Adipose tissue (tissue), 3 donors: Measurements from ENCODE around the gene SULT1A3. TPM values are rescaled to one million over a fixed set of nuclear protein-coding genes. Genes with fewer than 3 reads are reported as not detected.
"Not testable (repeated sequence)": the region's sequence is repeated elsewhere in the genome, so short reads cannot be mapped to it uniquely, and the experiment has no call there.

Experiments used
- H3K27ac ChIP-seq: one replicate; pipeline ENCODE4 v1.5.1; 2013; ENCODE audit warnings: low read depth, low read length
- WGBS, 3 donors: extraction: QIAGEN DNeasy Blood & Tissue Kit; methylation state at CpG; one replicate each; pipeline ENCODE4 v1.1.7; 2013; 5-methylcytosine and 5-hydroxymethylcytosine counted together
- polyA plus RNA-seq, 3 donors: library from polyadenylated mRNA; stranded (reverse); fragments of 200-250 nt; gene quantifications; one replicate each; pipeline ENCODE4 v1.2.3, GENCODE V29; 2013
- donor health status: healthy with polysubstance abuse.
- donor health status: Bipolar disorder and iron deficiency.
- donor health status: healthy.

The SULT1A3 gene
- polyA plus RNA-seq, 3 donors, result 4.9 to 20.1 (median 5.0) TPM

DNA sequence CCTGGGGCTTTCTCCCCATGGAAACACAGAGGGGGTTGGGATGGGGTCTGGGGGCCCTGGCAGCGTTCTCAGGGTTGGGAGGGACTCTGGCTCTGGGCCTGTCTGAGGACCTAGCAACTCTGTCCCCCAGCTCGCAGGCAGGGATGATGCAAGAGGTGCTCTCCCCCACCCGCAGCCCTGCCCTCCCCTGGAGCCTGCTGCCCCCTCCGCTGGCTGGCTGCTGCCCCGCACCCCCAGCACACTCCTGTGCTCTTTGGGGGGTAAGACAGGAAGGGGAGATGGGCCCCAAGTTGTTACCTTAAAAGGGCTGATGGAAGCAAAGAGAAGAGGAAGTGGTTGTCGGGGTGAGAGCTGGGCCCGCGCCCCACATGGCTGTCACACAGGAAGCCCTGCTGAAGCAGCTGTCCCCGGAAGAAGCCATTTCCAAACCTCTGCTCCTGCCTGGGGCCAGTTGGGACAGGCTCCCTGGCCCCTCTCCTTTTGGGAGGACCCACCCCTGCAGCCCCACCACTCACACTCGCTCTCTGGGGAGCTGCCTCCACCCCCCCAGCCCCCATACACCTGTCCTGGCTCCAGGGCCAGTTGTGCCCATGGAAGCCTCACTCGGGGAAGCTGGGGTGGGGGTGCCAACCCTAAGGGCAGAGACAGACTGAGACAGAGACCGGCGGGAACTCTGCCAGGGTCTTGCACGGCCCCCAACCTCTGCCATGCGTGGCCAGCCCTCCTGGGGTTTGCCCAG lies 13.2 kb upstream of the SULT1A3 start:
- peak overlapping the region; percentile 4 for H3K27ac ChIP-seq
- WGBS, 3 donors, result 47 to 78% (median 51%) methylated on average over 14 to 15 of the region's 15 CpGs

GRCh38 chr16:30186444-30186781 lies 12.6 kb upstream of the SULT1A3 start:
- H3K27ac ChIP-seq, result peak overlapping the region; percentile 4
- WGBS, 3 donors, result 57 to 84% (median 60%) methylated on average over 9 of the region's 9 CpGs

DNA sequence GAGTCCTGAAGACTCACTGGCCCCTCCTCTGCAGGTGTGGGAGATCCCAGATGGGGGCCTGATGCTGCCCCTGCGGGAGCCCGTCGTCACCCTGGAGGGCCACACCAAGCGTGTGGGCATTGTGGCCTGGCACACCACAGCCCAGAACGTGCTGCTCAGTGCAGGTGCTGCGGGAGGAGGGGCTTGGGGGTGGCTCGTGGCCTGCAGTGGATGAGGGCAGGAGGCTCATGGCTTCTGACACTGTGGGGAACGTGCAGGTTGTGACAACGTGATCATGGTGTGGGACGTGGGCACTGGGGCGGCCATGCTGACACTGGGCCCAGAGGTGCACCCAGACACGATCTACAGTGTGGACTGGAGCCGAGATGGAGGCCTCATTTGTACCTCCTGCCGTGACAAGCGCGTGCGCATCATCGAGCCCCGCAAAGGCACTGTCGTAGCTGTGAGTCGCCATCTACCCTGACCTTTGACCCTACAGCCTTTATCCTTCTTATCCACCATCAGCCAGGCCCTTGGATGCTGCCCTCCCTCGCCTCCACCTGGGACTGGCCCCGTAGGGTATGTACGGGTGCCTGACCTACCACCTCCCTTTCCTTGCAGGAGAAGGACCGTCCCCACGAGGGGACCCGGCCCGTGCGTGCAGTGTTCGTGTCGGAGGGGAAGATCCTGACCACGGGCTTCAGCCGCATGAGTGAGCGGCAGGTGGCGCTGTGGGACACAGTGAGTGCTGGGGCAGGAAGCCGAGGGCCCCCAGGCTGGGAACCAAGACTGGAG lies 12.1 kb upstream of the SULT1A3 start:
- 50 to 52% (median 51%) methylated on average over 36 of the region's 36 CpGs for WGBS, 3 donors
- H3K27ac ChIP-seq, result no peak overlapping the region

- H3K27ac ChIP-seq, result no peak overlapping the region
- 69 to 78% (median 77%) methylated on average over 9 of the region's 9 CpGs for WGBS, 3 donors
Observed at GRCh38 chr16:30187556-30187865, 11.5 kb upstream of the SULT1A3 start.

DNA sequence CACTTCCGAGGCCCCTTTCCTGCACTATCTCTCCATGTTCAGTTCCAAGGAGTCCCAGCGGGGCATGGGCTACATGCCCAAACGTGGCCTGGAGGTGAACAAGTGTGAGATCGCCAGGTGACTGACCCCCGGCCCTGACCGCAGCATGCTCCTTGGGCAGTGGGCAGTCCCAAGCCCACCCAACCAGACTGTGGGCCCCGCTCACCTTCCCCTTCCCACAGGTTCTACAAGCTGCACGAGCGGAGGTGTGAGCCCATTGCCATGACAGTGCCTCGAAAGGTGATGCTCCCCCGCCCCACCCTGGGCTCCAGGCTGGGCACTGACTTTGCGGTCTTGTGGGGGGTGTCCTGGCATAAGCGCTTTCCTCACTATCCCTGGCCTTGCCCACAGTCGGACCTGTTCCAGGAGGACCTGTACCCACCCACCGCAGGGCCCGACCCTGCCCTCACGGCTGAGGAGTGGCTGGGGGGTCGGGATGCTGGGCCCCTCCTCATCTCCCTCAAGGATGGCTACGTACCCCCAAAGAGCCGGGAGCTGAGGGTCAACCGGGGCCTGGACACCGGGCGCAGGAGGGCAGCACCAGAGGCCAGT lies 11.0 kb upstream of the SULT1A3 start:
- no peak overlapping the region for H3K27ac ChIP-seq
- 91 to 92% (median 91%) methylated on average over 23 of the region's 23 CpGs for WGBS, 3 donors

GRCh38 chr16:30191158-30191557 lies 7.9 kb upstream of the SULT1A3 start:
- H3K27ac ChIP-seq, result not testable (repeated sequence)

DNA sequence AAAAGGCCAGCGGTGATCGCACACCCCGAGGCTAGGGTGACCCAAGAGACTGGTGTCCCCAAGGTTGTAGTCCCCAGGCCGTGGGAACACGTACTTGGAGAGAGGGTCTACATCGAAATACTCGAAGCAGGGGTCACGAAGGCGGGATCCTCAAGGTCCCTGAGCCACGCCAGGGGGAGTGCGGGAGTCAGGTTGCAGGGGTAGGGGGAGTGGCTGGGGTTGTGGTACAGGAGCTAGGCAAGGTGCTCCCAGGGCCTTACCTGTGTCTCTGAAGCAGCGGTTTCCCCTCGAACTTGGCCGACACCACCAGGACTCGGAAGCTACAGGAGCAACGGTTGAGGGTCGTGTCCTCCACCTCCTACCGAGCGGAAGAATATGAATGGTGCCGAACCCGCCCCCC lies 6.0 kb upstream of the SULT1A3 start:
- no CpG with 5 or more reads among the region's 21 CpGs for WGBS, 3 donors
- not testable (repeated sequence) for H3K27ac ChIP-seq

More at GRCh38 chr16:30191158-30191557, 7.9 kb upstream of the SULT1A3 start:
- 87 to 100% (median 92%) methylated on average over 3 to 6 of the region's 12 CpGs for WGBS, 3 donors

DNA sequence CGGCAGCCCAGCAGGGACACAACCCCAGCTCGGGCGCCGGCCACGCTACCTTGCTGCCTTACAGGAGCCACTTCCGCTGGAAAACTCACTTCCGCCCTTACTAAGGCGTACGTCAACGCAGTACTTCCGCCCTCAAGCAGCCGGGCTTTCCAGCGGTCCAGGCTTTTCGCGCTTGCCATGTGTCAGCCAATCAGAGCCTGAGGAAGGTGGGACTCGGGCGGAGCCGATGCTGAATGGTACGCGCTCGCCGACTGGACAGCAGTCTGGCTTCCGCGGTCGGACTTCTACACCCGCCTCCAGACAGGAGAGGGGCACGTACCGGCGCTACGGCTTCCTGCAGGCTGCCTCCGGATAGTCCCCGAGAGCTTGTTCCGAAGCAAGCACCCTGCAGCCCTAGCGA lies 5.4 kb upstream of the SULT1A3 start, which contains the start of the genes BOLA2B and SLX1A:
Gene BOLA2B, minus strand, starts transcription at position 52 of the 400 bp plus-strand sequence. CDS start 71 bp downstream, outside the sequence.
Gene SLX1A, plus strand, starts transcription at position 261 of the 400 bp plus-strand sequence. CDS start 210 bp downstream, outside the sequence.
- not testable (repeated sequence) for H3K27ac ChIP-seq
- WGBS, 3 donors, result no CpG with 5 or more reads among the region's 34 CpGs

DNA sequence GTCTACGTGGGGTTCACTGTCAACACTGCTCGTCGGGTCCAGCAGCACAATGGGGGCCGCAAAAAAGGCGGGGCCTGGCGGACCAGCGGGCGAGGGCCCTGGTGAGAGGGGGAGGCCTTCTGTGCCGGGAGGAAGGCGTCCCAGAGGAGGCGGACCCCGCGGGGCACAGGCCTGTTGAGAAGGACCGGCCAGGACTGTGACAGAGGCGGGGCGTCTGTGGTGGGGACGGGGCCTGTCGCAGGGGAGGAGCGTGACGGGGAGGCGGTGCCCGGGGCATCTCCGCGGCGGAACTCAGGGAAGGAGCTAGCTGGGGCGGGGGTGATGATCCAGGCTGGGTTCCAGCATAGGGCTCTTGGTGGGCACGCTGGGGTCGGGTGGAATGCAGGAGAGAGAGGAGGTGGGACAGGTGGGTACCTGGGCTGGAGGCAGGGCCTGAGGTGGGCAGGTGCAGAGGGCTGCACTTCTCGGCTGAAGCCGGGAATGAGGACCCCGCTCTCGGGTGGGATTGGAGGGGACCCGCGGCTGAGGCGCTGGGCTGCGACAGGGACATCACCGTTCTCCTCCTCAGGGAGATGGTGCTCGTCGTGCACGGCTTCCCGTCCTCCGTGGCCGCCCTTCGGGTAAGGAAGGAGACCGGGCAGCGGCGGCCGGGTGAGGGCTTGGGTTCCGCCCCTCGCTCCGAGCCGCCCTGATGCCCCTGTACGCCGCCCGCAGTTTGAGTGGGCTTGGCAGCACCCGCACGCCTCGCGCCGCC lies 4.7 kb upstream of the SULT1A3 start:
- 3 to 7% (median 7%) methylated on average over 14 to 16 of the region's 60 CpGs for WGBS, 3 donors
- not testable (repeated sequence) for H3K27ac ChIP-seq

- 50 to 96% (median 94%) methylated on average over 1 of the region's 2 CpGs for WGBS, 3 donors
Observed at GRCh38 chr16:30197001-30197400, 2.1 kb upstream of the SULT1A3 start.

DNA sequence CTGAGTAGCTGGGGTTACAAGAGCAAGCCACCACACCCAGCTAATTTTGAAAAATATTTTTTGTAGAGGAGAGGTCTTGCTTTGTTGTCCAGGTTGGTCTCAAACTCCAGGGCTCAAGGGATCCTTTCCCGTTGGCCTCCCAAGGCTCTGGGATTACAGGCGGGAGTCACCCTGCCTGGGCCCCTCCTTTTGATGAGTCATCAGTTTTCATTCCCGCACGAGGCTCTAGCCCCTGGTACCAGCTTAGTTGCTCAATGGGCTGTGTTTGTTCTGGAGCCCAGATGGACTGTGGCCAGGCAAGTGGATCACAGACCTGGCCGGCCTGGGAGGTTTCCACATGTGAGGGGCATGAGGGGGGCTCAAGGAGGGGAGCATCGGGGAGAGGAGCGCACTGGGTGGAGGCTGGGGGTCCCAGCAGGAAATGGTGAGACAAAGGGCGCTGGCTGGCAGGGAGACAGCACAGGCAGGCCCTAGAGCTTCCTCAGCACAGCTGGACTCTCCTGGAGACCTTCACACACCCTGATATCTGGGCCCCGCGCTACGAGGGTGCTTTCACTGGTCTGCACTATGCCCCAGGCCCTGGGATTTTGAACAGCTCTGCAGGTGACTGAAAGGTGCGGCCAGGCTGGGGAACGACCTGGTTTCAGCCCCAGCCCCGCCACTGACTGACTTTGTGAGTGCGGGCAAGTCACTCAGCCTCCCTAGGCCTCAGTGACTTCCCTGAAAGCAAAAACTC lies 721 bp downstream of the SULT1A3 start:
- WGBS, 3 donors, result no CpG with 5 or more reads among the region's 15 CpGs

More at GRCh38 chr16:30197001-30197400, 2.1 kb upstream of the SULT1A3 start:
- H3K27ac ChIP-seq, result not testable (repeated sequence)

GRCh38 chr16:30205541-30206236 lies 6.6 kb downstream of the SULT1A3 start:
- WGBS, 3 donors, result 1 to 2% (median 1%) methylated on average over 13 to 20 of the region's 52 CpGs
- not testable (repeated sequence) for H3K27ac ChIP-seq

More for the DNA sequence above, 721 bp downstream of the SULT1A3 start:
- H3K27ac ChIP-seq, result not testable (repeated sequence)

DNA sequence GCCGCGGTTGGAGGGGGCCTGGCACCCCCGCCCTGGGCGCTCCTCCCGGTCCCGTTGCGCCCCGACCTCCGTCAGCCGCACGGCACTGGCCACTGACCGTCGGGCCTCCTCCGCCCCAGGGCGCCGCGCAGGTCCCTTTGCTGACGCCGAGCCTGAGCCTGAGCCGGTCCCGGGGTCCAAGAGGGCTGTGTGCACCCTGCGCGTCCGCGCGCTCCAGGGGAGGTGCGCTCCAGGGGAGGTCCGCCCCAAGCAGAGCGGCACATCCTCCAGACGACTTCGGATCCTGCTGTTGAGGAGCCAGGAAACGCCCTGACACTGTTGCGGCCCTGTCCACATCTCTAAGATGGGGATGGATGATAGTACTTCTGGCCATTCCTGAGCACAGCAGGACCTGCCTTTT lies 7.2 kb downstream of the SULT1A3 start:
- no CpG with 5 or more reads among the region's 33 CpGs for WGBS, 3 donors
- H3K27ac ChIP-seq, result not testable (repeated sequence)

DNA sequence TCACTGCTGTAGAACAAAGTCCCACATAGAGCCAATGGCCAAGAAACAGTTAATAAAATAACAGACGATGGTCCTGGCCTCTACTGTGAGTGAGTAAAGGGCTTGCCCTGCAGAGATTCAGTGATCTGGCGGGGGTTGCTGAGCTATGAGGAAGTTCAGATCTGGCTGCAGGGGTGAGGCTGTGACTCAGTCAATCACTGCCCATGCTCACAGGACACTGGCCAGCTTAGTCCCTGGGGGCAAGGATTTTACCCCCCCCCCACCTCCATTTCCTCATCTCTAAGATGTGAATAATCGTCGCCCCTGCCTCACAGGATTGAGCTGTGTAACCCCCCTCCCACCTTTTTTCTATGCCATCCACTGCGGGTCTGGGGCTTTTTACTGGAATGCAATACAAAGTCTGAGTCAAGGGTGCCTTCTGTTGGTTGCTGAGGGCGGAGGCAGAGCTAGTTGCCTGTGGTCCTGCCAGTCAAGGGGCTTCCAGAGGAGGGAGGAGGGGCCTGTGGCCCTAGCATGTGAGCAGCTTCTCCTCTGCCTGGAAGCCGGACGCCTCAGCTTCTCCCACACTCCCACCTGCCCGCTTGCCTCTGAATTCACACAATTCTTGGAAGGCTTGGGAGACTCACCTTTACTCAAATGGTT lies 8.1 kb downstream of the SULT1A3 start:
- WGBS, 3 donors, result 6 to 32% (median 23%) methylated on average over 2 of the region's 9 CpGs
- H3K27ac ChIP-seq, result not testable (repeated sequence)

DNA sequence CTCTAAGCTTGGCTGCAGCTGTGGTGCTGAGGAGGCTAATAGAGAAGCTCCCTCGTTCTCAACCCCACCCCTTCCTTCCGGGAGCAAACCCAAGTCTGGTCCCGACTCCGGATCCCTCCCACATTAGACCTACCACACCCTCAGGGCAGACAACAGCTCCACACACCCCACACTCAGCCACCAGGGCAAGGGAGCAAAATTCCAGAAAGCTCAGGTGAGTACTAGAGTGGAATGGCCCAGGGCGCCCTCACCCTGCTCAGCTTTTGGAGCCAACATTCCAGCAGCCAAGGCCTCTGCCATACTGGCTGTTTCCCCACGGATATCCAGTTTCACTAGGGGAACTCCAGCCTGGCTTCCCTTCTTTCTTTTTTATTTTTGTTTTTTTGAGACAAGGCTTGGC lies 10.0 kb downstream of the SULT1A3 start:
- H3K27ac ChIP-seq, result not testable (repeated sequence)
- WGBS, 3 donors, result 0 to 42% (median 18%) methylated on average over 4 of the region's 6 CpGs

GRCh38 chr16:30211414-30211813 lies 12.4 kb downstream of the SULT1A3 start:
- WGBS, 3 donors, result no CpG with 5 or more reads among the region's 4 CpGs
- H3K27ac ChIP-seq, result not testable (repeated sequence)

GRCh38 chr16:30217082-30217481 lies 18.0 kb downstream of the SULT1A3 start:
- H3K27ac ChIP-seq, result not testable (repeated sequence)
- WGBS, 3 donors, result 52 to 68% (median 57%) methylated on average over 3 of the region's 5 CpGs
